ENCODE measurements around the gene CLASP1.

- TF ChIP-seq POLR2A (IDR thresholded peaks at IDR 0.05) = no peak
- no peak for TF ChIP-seq CTCF (IDR thresholded peaks at IDR 0.05)
These were observed 148.2 kb downstream of the CLASP1 start for GRCh38 chr2:121501031-121501430.
